Mesendoderm (in vitro differentiated cells): ENCODE measurements around the gene LENEP.
A peak's percentile ranks its signal among the peaks of the same experiment; 100 is the strongest.

ENCODE experiments used
- DNase-seq: peaks from one replicate; pipeline ENCODE4 v3.0.0; 2013
- H2AK5ac ChIP-seq: 2 replicates; pipeline ENCODE4 v1.6.1; 2013; ENCODE audit warnings: low read length, inconsistent platforms
- H2BK120ac ChIP-seq: 2 replicates; pipeline ENCODE4 v1.6.1; 2013; ENCODE audit warnings: low read depth, mild to moderate bottlenecking, low read length, moderate library complexity, mixed read lengths
- H2BK15ac ChIP-seq: replicated peaks from 2 replicates; pipeline ENCODE4 v1.6.1; 2013; ENCODE audit warnings: low read depth, mild to moderate bottlenecking, moderate library complexity
- H2BK5ac ChIP-seq: 2 replicates; pipeline ENCODE4 v1.6.1; 2013; ENCODE audit warnings: low read length, inconsistent platforms
- H3K18ac ChIP-seq: 2 replicates; pipeline ENCODE4 v1.6.1; 2013; ENCODE audit warnings: mild to moderate bottlenecking, low read length, mixed read lengths
- H3K23ac ChIP-seq: one replicate; pipeline ENCODE4 v1.6.1; 2013; ENCODE audit warnings: low read length
- H3K27ac ChIP-seq: 2 replicates; pipeline ENCODE4 v1.5.1; 2013; ENCODE audit warnings: low read depth, mild to moderate bottlenecking, inconsistent platforms, low read length, moderate library complexity
- H3K27me3 ChIP-seq: 2 replicates; pipeline ENCODE4 v1.6.1; 2013; ENCODE audit warnings: low read length, control low read depth, mild to moderate bottlenecking, inconsistent platforms; ENCODE audit not compliant: insufficient read depth, poor library complexity
- H3K36me3 ChIP-seq: 2 replicates; pipeline ENCODE4 v1.6.1; 2013; ENCODE audit warnings: low read length, inconsistent platforms; ENCODE audit not compliant: control insufficient read depth, insufficient read depth
- H3K4ac ChIP-seq: one replicate; pipeline ENCODE4 v1.6.1; 2013; ENCODE audit warnings: low read depth, mild to moderate bottlenecking, low read length, moderate library complexity
- H3K4me1 ChIP-seq: 2 replicates; pipeline ENCODE4 v1.6.1; 2013; ENCODE audit warnings: low read depth, low read length, inconsistent platforms; ENCODE audit not compliant: control insufficient read depth
- H3K4me2 ChIP-seq: 2 replicates; pipeline ENCODE4 v1.6.1; 2013; ENCODE audit warnings: low read length
- H3K4me3 ChIP-seq: 2 replicates; pipeline ENCODE4 v1.5.1; 2013; ENCODE audit warnings: mild to moderate bottlenecking, low read length
- H3K56ac ChIP-seq: one replicate; pipeline ENCODE4 v1.6.1; 2013; ENCODE audit warnings: low read length
- H3K79me1 ChIP-seq: 2 replicates; pipeline ENCODE4 v1.6.1; 2013; ENCODE audit warnings: low read length, inconsistent platforms
- H3K79me2 ChIP-seq: 2 replicates; pipeline ENCODE4 v1.6.1; 2013; ENCODE audit warnings: mild to moderate bottlenecking, low read length; ENCODE audit not compliant: control insufficient read depth, insufficient read depth
- H3K9ac ChIP-seq: 2 replicates; pipeline ENCODE4 v1.6.1; 2013; ENCODE audit warnings: low read length, inconsistent platforms
- H4K5ac ChIP-seq: one replicate; pipeline ENCODE4 v1.6.1; 2013; ENCODE audit warnings: low read length
- H4K8ac ChIP-seq: one replicate; pipeline ENCODE4 v1.6.1; 2013; ENCODE audit warnings: low read depth, mild to moderate bottlenecking, control low read depth, low read length, moderate library complexity
- WGBS: extraction: QIAGEN DNeasy Blood & Tissue Kit; methylation state at CpG from one replicate; pipeline ENCODE4 v1.1.7; 2013; ENCODE audit warnings: low lambda C conversion rate, missing lambda C conversion rate; ENCODE audit not compliant: insufficient coverage; ENCODE audit errors: extremely low coverage; 5-methylcytosine and 5-hydroxymethylcytosine counted together

LENEP gene

GRCh38 chr1:154967331-154967950, 25.9 kb upstream of the LENEP start:
- Histone ChIP-seq H2BK15ac (no peak overlapping the region), H3K27ac (no peak overlapping the region), H2AK5ac (no peak overlapping the region), H2BK120ac (no peak overlapping the region), H4K5ac (no peak overlapping the region), H3K4ac (no peak overlapping the region), H3K27me3 (no peaks in the 10 kb centered on the region), H3K79me1 (peaks cover 27% of the 10 kb centered on the region), H3K4me1 (peaks cover 6% of the 10 kb centered on the region), H3K56ac (no peak overlapping the region), H3K4me2 (no peak overlapping the region), H3K23ac (no peak overlapping the region), H4K8ac (no peak overlapping the region), H3K36me3 (peaks cover 26% of the 10 kb centered on the region), H3K9ac (peak overlapping the region; percentile 15), H3K4me3 (no peak overlapping the region), H3K79me2 (peaks cover 37% of the 10 kb centered on the region), H2BK5ac (no peak overlapping the region), H3K18ac (no peak overlapping the region)
- no CpG with 5 or more reads among the region's 5 CpGs for WGBS
- no peak for DNase-seq

GRCh38 chr1:154968731-154969130, 24.7 kb upstream of the LENEP start:
- Histone ChIP-seq H3K23ac (no peak overlapping the region), H4K8ac (no peak overlapping the region), H3K18ac (no peak overlapping the region), H2BK5ac (no peak overlapping the region), H3K27me3 (no peaks in the 10 kb centered on the region), H3K4me3 (peak overlapping the region; percentile 79), H3K56ac (peak overlapping the region; percentile 87), H3K9ac (peak overlapping the region; percentile 95), H2BK120ac (no peak overlapping the region), H2BK15ac (no peak overlapping the region), H4K5ac (no peak overlapping the region), H3K27ac (no peak overlapping the region), H3K36me3 (peaks cover 21% of the 10 kb centered on the region), H3K79me1 (peaks cover 26% of the 10 kb centered on the region), H3K4me1 (peaks cover 6% of the 10 kb centered on the region), H2AK5ac (no peak overlapping the region), H3K4ac (no peak overlapping the region), H3K4me2 (peak overlapping the region; percentile 73), H3K79me2 (peaks cover 37% of the 10 kb centered on the region)
- DNase-seq: peak; percentile 29
- WGBS: no CpG with 5 or more reads among the region's 3 CpGs

DNA sequence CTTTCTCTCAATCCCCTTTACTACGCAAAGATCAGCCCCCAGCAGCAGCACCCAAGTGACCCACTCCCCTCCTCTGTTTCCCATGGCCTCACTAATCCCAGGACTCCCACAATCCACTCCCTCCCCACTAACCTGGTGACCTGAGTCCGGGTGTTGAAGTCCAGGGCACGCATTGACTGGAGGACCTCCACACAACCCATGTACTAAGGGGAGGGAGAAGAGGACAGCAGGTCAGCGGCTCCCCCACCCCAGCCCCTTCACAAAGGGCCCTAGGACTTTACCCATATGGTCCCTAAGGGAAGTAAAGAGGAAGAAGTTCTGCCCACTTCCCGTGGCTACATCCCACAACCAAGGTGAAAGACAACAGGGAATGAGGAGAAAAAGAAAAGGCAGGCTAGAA, 24.1 kb upstream of the LENEP start:
- Histone ChIP-seq H4K5ac (no peak overlapping the region), H3K79me1 (peaks cover 25% of the 10 kb centered on the region), H3K79me2 (peaks cover 37% of the 10 kb centered on the region), H3K27me3 (no peaks in the 10 kb centered on the region), H3K4me2 (peak overlapping the region; percentile 73), H3K18ac (no peak overlapping the region), H3K27ac (no peak overlapping the region), H3K9ac (peak overlapping the region; percentile 95), H3K36me3 (peaks cover 17% of the 10 kb centered on the region), H4K8ac (no peak overlapping the region), H3K4ac (no peak overlapping the region), H2AK5ac (peak overlapping the region; percentile 59), H3K56ac (peak overlapping the region; percentile 87), H3K4me1 (peaks cover 6% of the 10 kb centered on the region), H3K4me3 (peak overlapping the region; percentile 79), H3K23ac (peak overlapping the region; percentile 59), H2BK15ac (no peak overlapping the region), H2BK120ac (no peak overlapping the region), H2BK5ac (no peak overlapping the region)
- DNase-seq: no peak
- no CpG with 5 or more reads among the region's 5 CpGs for WGBS

GRCh38 chr1:154969860-154970452, 23.4 kb upstream of the LENEP start:
- H3K79me2 ChIP-seq: peaks cover 38% of the 10 kb centered on the region
- no peak overlapping the region for H2BK15ac ChIP-seq
- peaks cover 25% of the 10 kb centered on the region for H3K79me1 ChIP-seq
- H3K4me2 ChIP-seq: peak overlapping the region; percentile 73
- no peak overlapping the region for H2BK120ac ChIP-seq
- no peak overlapping the region for H4K5ac ChIP-seq
- peak overlapping the region; percentile 83 for H3K18ac ChIP-seq
- H3K27me3 ChIP-seq: no peaks in the 10 kb centered on the region
- peak overlapping the region; percentile 87 for H3K56ac ChIP-seq
- no peak overlapping the region for H2AK5ac ChIP-seq
- H3K9ac ChIP-seq: peak overlapping the region; percentile 95
- H3K4me1 ChIP-seq: peaks cover 6% of the 10 kb centered on the region
- H3K36me3 ChIP-seq: peaks cover 15% of the 10 kb centered on the region
- peak overlapping the region; percentile 79 for H3K4me3 ChIP-seq
- no CpG with 5 or more reads among the region's 22 CpGs for WGBS
- no peak overlapping the region for H4K8ac ChIP-seq
- H3K27ac ChIP-seq: peak overlapping the region; percentile 49
- peak overlapping the region; percentile 63 for H2BK5ac ChIP-seq
- H3K23ac ChIP-seq: peak overlapping the region; percentile 59
- peak overlapping the region; percentile 70 for H3K4ac ChIP-seq
- DNase-seq: no peak

- Histone ChIP-seq H4K8ac (no peak within 1 kb of the TSS), H4K5ac (peak within 1 kb of the TSS; percentile 85), H2BK15ac (no peak within 1 kb of the TSS), H2BK120ac (peak within 1 kb of the TSS; percentile 5), H3K27ac (peak within 1 kb of the TSS; percentile 96), H3K36me3 (peaks cover 11% of the 10 kb centered on the region), H3K4me2 (peak within 1 kb of the TSS; percentile 73), H3K23ac (peak within 1 kb of the TSS; percentile 59), H3K4me1 (peaks cover 6% of the 10 kb centered on the region), H2AK5ac (peak within 1 kb of the TSS; percentile 93), H3K27me3 (no peaks in the 10 kb centered on the region), H3K56ac (peak within 1 kb of the TSS; percentile 95), H3K18ac (peak within 1 kb of the TSS; percentile 83), H3K4me3 (peak within 1 kb of the TSS; percentile 79), H2BK5ac (peak within 1 kb of the TSS; percentile 94), H3K4ac (peak within 1 kb of the TSS; percentile 70), H3K79me1 (peaks cover 22% of the 10 kb centered on the region), H3K9ac (peak within 1 kb of the TSS; percentile 95), H3K79me2 (peaks cover 43% of the 10 kb centered on the region)
- WGBS: no CpG with 5 or more reads among the region's 15 CpGs
- DNase-seq: peak; percentile 98
Observed at GRCh38 chr1:154970631-154971340, 22.6 kb upstream of the LENEP start, which contains the start of gene SHC1. SHC1 (minus strand) TSS chr1:154970747; CDS start chr1:154970526, 221 bp downstream.
